NCI-H1436 (cell line): ENCODE data around the gene HPS3.
"Not testable (repeated sequence)": the region's sequence is repeated elsewhere in the genome, so short reads cannot be mapped to it uniquely, and the experiment has no call there.

Experiments used
- DNase-seq: peaks from one replicate; lab custom pipeline; 2025; lab: John Stamatoyannopoulos, UW

The HPS3 gene

GRCh38 chr3:149129326-149130205, at the start of gene HPS3:
TSS of gene HPS3 (plus strand) at chr3:149129638. CDS start at chr3:149129724, 86 bp downstream.
- DNase-seq: peak; percentile 92

GRCh38 chr3:149080011-149080698, 49.3 kb upstream of the HPS3 start:
- no peak for DNase-seq

- DNase-seq: no peak
These were observed 48.7 kb upstream of the HPS3 start for GRCh38 chr3:149080699-149081091.

GRCh38 chr3:149081772-149082171, 47.7 kb upstream of the HPS3 start:
- DNase-seq: no peak

- DNase-seq: peak; percentile 26
These were observed 43.6 kb upstream of the HPS3 start for GRCh38 chr3:149085828-149086231.

- peak; percentile 99 for DNase-seq
These were observed 43.0 kb upstream of the HPS3 start, which contains the start of gene HLTF for GRCh38 chr3:149086232-149086988. TSS of gene HLTF (minus strand) at chr3:149086533. CDS start at chr3:149086336, 197 bp downstream.

GRCh38 chr3:149087208-149087607, 42.2 kb upstream of the HPS3 start:
- DNase-seq: no peak

GRCh38 chr3:149089395-149089794, 40.0 kb upstream of the HPS3 start:
- no peak for DNase-seq

GRCh38 chr3:149090461-149090860, 39.0 kb upstream of the HPS3 start:
- DNase-seq: no peak

- DNase-seq: no peak
These were observed 38.5 kb upstream of the HPS3 start for GRCh38 chr3:149090907-149091306.

- DNase-seq: no peak
These were observed 37.5 kb upstream of the HPS3 start for GRCh38 chr3:149091983-149092382.

GRCh38 chr3:149095487-149095886, 34.0 kb upstream of the HPS3 start:
- no peak for DNase-seq

GRCh38 chr3:149097987-149098386, 31.5 kb upstream of the HPS3 start:
- DNase-seq: not testable (repeated sequence)

GRCh38 chr3:149101154-149101553, 28.3 kb upstream of the HPS3 start:
- DNase-seq: no peak

GRCh38 chr3:149101641-149102040, 27.8 kb upstream of the HPS3 start:
- no peak for DNase-seq

GRCh38 chr3:149104484-149104883, 25.0 kb upstream of the HPS3 start:
- DNase-seq: no peak

GRCh38 chr3:149114458-149114857, 15.0 kb upstream of the HPS3 start:
- DNase-seq: no peak

- no peak for DNase-seq
These were observed 14.3 kb upstream of the HPS3 start for GRCh38 chr3:149115114-149115513.

- DNase-seq: no peak
These were observed 10.7 kb upstream of the HPS3 start for GRCh38 chr3:149118724-149119123.

GRCh38 chr3:149119466-149119865, 10.0 kb upstream of the HPS3 start:
- DNase-seq: no peak

- peak; percentile 67 for DNase-seq
These were observed 9.1 kb upstream of the HPS3 start for GRCh38 chr3:149120051-149120972.
